Measurements from ENCODE around the gene KCND3.
A peak's percentile ranks its signal among the peaks of the same experiment; 100 is the strongest.

Gene KCND3

DNA sequence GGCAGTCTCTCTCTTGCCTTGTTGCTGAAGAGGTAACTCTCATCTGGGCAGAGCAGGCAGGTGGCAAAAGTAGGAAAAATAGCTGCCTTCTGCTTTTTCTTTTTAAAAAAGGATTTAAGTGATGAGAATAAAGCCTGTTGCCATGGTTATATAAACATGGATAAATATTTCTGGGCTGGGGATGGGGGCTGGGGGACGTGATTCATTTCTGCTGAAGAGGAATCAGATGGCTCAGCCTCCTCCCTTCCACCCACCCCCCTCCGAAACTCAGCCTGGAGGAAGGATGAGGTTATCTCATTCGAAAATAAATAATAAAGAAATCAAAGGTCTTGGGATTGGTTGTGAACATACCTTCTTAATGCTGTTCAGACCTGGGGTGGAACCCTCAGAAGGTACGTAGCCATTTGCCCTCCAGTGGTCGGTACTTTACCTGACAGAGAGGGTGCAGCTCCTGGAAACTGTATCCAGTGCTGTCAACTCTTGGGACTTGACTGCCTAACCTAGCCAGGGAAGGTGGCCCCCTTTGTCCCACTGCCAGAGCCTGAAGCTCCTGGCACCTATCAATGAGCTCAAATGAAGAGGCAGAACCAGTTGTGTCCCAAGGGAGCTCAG, 246.4 kb downstream of the KCND3 start:
- TF ChIP-seq GATA3 (IDR thresholded peaks at IDR 0.05; ENCODE audit: low read depth, low read length) (no peak), GATA2 (IDR thresholded peaks at IDR 0.05; ENCODE audit: low read depth, low read length) (no peak)

DNA sequence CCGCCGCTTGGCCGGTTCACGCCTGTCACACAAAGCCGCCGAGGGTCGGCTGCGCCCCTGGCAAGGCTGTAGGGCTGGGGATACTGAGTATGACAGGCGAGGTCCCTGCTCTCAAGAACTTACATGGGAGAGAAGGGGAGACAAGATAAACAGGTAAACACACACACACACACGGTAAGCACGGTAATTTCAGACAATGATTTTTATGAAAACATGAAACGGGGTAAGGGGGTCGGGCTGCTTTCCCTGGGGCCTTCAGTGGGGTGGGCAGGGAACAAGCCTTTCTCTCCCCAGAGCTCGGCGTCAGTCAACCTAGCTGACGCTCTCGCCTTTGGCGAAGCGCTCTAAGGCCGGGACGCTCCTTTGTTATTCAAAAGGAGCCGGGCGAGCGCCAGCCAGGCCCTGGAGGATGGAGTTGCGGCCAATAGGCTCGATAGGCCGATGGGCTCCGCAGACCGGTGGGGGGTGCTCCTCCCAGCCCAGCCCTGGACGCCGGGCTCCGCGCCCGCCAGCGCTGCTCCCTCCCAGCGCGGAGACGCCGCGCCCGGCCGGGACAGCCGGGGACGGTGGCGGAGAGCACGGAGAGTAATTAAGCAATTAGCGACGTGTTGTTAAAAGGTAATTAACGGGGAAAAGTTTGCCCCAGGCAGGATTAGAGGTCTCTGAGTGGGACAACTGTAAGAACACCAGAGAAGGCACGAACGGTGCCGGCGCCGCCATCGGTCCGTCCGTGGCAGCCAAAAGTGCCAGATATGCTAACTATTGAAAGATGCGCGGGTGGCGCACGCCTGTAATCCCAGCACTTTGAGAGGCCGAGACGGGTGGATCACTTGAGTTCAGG, 249.3 kb downstream of the KCND3 start:
- TF ChIP-seq GATA3 (IDR thresholded peaks at IDR 0.05; ENCODE audit: low read depth, low read length) (no peak), GATA2 (IDR thresholded peaks at IDR 0.05; ENCODE audit: low read depth, low read length) (no peak)

DNA sequence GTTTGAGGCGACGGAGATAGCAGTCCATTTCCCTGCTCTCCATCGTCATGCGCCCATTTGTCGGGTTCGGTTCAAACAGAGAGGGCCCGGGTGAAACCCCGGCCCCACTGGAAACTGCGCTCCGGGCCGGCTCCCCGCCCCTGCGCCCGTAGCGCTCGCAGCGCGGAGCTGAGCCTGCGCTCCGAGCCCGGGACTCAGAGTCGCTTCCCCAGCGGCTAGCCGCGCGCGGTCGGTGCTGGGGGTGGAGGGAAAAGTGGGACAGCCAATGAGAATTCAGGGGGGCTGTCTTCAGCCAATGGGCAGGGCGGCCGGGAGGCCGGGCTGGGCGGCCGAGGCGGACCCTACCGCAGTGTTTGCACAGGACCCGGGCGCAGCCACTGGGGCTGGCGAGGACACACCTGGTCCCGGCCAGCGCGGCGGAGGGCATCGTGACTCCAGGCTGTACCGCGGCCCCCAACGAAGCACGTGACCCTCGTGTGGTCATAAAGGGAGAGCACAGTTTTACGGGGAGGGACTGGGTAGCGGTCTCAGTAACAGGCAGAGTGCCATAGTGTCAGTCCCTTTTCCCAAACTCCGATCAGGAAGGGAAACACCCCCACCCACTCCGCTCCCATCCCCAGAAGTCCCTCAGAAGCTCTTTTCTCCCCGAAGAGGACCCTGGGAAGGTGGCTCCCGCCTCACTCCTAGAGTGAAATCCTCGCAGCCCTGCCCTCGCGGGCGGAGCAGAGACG, 250.1 kb downstream of the KCND3 start, which contains the start of gene INKA2:
Gene INKA2, minus strand, starts transcription at position 202 of the 731 bp plus-strand sequence. Its CDS starts 153 bp downstream, at position 49.
- TF ChIP-seq GATA2 (IDR thresholded peaks at IDR 0.05; ENCODE audit: low read depth, low read length) (0 out of 2 replicates have a peak, but pooled peaks have one; percentile 3), GATA3 (IDR thresholded peaks at IDR 0.05; ENCODE audit: low read depth, low read length) (no peak)

DNA sequence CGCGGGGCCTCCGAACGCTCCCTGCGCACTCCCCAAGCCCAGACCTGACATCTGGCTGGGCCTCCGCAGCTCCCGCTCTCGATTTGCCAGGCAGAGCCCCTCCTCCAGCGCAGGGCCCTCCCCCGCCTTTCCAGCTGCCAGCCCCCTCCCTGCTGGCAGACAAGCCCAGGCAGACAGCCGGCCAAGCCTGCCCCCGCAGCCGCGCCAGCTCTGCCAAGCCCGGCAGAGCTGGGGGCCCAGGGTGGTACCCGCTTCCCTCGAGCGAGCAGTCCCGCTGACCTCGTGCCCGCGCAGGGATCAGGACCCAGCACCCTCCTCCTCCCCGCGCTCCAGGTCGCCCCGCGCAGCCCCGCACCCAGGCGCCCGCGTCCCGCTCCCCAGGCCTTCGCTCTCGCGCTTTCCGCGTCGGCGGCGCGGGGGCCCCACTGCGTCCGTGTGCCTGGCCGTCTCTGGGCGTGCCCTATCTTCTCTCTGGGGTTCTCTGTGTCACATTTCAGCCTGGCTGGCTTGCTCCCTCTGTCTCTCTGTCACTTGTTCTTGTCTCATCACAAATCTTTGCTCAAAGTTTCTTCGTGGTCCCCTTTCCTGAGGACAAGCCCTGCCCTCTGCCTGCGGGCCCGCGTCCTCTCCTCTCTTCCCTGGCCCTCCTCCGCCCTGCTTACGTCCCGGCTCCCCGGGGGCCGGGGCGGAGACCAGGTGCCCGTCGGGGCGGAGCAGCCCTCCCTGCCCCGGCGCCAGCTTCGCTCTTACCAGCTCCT, 250.9 kb downstream of the KCND3 start:
- TF ChIP-seq GATA2 (IDR thresholded peaks at IDR 0.05; ENCODE audit: low read depth, low read length) (no peak), GATA3 (IDR thresholded peaks at IDR 0.05; ENCODE audit: low read depth, low read length) (no peak)

DNA sequence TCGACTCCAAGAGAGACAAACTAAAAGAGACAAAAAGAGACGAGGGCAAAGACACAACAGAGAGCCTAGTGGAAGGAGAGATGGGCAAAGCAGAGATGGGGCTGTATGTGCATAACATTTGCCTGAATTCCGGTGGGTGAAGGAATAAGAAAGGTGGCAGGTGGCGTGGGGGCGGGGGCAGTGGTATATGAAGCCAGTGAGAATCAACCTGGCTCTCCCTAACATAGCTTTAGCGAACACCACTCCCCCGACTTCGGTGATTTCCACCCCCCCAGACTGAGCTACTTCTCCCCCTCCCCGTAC, 251.4 kb downstream of the KCND3 start:
- TF ChIP-seq GATA2 (IDR thresholded peaks at IDR 0.05; ENCODE audit: low read depth, low read length) (no peak), GATA3 (IDR thresholded peaks at IDR 0.05; ENCODE audit: low read depth, low read length) (no peak)

DNA sequence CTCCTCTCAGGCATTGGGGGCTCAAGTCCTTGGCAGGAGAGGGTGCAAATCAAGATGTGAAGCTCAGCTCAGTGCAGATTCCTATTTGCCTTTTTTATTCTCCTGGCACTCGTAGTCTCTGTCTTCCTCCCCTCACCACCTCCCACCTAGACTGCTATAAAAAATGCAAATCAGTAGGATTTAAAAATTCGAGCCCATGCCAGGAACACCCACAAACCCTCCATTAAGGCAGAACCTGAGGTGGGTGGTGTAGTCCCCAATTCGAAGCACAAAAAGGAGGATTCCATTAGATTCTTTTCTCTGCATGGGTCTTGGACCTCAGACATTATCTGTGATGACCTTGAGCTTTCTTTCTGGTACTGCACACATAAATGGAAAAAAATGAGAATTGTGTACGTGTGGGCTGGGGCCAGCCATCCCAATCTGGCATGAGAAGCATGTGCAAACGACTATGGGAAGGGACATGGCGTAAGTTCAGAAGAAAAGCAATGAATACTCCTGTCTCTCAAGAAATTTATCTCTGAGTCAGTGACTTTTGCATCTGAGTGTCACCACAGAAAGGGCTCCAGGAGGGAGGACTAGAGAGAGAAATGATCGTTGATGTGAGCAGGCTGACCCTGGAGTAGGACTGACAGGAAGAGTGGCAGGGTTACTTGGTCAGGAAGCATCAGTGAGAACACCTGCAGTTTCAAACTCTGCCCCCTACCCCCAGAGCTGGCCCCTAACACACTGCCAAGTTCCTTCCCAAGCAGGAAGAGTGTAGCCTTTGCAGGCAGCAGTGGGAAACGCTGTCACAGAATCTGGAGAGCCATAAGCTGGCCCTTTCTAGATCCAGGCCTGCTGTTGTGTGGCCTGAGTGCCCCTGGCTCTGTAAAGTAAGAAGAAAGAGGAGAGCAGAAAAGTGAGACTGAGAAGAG, 252.0 kb downstream of the KCND3 start:
- TF ChIP-seq GATA3 (IDR thresholded peaks at IDR 0.05; ENCODE audit: low read depth, low read length) (no peak), GATA2 (IDR thresholded peaks at IDR 0.05; ENCODE audit: low read depth, low read length) (no peak)

DNA sequence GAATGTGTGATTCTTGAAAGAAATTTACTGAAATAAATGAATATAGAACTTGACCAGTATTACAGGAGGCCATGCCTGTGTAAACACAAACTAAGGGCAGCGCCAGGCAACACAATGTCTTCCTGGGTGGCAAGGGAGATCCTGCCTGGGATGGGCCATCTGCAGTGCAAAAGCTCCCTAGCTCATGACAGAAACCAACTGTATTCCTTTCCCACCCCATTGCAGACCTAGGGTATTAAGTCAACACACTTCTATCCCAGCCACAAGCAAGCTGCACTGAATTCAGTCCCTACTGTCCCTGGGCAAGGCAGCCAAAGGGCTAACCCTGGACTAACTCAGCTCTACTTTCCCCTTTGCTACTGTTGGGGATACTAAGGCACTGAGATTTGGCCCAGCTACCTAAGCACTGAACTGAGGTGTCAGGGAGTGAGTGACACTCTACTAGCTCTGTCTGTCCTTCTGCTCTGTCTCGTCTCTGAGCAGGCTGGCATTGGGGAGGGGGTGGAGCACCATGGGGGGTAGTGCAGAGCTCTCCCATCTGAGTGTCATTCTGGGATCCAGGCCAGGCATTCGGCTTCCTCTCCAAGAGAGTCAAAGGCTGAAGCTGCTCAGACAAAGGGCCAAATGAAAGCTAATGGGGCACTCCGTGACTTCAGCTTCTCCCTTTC, 252.8 kb downstream of the KCND3 start:
- no peak for TF ChIP-seq GATA3 (IDR thresholded peaks at IDR 0.05; ENCODE audit: low read depth, low read length)
- no peak for TF ChIP-seq GATA2 (IDR thresholded peaks at IDR 0.05; ENCODE audit: low read depth, low read length)

DNA sequence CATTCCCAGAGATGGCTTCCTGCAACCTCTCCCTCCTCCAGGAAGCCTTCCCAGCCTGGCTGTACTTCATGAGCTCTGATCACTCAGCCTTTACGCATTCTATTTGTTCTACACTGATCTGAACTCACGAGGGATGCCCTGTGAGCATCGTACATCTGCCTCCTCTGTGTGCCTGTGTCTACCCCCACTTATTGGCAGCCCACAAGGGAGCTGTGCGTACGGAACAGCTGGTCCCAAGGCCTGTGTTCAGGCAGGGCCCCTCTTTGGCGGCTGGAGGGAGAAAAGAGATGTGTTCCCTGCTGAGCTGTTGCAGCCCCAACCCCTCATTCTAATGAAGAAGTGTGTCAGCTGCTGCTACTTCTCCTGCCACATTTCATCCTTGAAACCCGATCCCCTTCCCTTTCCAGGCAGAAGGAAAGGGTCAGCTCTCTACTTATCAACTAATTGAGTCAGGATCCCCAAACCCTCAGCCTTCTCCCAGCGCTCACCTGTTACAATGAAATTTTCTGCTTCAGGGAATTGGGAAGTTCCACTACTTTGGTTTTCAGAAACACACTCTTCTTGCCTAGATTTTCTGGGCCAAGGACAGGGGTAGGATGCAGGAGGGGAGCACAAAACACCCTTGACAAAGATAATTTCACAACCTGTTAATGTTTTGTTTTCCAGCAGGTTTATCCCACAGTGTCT, 253.5 kb downstream of the KCND3 start:
- no peak for TF ChIP-seq GATA3 (IDR thresholded peaks at IDR 0.05; ENCODE audit: low read depth, low read length)

DNA sequence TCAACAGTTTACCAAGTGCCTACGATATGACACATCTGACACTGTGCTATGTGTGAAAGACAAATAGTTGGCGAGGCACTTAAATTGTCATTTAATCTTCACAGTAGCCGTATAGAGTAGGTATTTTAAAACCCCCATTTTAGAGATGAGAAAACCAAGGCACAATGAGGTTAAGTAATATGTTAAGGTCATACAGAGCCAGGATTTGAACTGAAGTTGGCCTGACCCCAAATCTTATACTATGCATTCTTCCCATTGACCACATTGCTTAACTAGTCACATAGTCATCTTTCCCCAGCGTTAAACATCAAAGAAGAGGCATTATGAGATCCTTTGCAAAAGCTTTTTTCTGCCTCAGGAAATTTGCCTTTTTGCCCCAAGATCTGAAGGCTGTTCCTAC, 254.1 kb downstream of the KCND3 start:
- TF ChIP-seq GATA3 (IDR thresholded peaks at IDR 0.05; ENCODE audit: low read depth, low read length) (no peak), GATA2 (IDR thresholded peaks at IDR 0.05; ENCODE audit: low read depth, low read length) (no peak)

DNA sequence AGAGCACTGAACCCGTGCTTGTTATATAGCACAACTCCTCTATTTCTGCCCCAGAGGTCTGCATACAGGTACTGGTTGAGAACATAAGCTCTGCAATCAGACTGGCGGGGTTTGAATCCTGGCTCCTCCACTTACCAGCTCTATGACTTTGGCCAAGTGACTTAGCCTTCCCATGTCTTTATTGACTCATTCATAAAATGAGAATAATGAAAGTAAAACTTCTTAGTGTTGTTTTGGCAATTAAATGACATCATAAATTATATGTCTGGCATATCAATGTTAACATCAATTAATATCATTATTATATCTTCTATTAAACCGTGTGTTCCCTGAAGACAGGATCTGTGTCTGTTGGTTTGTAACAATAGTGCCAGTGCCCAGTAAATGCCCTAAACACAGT, 254.6 kb downstream of the KCND3 start:
- TF ChIP-seq GATA3 (IDR thresholded peaks at IDR 0.05; ENCODE audit: low read depth, low read length), result no peak
- TF ChIP-seq GATA2 (IDR thresholded peaks at IDR 0.05; ENCODE audit: low read depth, low read length), result no peak

DNA sequence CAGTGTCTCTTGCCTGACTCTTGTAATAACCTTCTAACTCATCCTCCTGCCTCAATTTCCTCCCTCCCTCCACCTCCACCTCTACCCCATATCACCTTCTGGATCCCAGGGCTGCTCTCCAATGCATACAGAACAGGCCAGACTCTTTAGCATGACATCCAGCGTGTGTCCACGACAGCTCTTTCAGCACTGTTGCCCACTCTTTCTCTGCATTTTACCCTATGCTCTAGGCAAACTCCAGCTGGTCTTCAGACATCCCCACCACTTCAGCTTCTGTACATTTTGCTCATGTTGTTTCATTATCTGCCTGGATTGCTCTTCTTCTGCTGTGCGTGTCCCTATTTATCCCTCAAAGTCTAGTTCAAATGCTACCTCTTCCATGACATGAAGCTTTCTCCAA, 255.0 kb downstream of the KCND3 start:
- TF ChIP-seq GATA2 (IDR thresholded peaks at IDR 0.05; ENCODE audit: low read depth, low read length), result no peak
- no peak for TF ChIP-seq GATA3 (IDR thresholded peaks at IDR 0.05; ENCODE audit: low read depth, low read length)

DNA sequence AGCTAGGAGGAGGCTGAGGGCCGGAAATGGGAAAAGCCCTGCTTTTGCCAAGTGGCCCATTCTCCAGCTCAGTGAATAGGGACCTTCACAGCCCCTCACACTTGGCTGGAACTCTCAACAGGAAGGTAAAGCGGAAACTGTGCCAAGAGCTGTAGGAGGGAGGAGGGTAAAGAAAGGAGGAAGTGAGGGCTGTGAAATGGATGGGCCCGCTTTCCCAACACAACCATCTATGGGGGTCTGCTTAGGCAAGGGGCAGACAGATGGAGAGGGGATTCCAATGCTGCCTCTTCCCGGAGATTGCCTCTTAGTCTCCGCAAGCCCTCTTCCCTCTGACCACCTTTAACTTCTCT, 255.5 kb downstream of the KCND3 start:
- TF ChIP-seq GATA3 (IDR thresholded peaks at IDR 0.05; ENCODE audit: low read depth, low read length), result no peak
- TF ChIP-seq GATA2 (IDR thresholded peaks at IDR 0.05; ENCODE audit: low read depth, low read length), result no peak
